MCF 10A (cell line): Measurements from ENCODE around the gene TMEM203. TPM values are rescaled to one million over a fixed set of nuclear protein-coding genes. Genes with fewer than 3 reads are reported as not detected.

Experiments
- BruUV-seq: library from RNA; stranded (reverse); fragments of 400-500 nt; replicated peaks from 2 replicates; lab custom pipeline; 2021; lab: Mats Ljungman, UMichigan
- CTCF ChIA-PET: fragments of 300-600 bp; sonication (Branson Sonifier 250); formaldehyde crosslinking; extraction: SDS; loops from one replicate; lab custom pipeline; 2021; ENCODE audit warnings: antibody characterized with exemption, inconsistent platforms; lab: Yijun Ruan, JAX
- POLR2A ChIA-PET: fragments of 300-600, 350-650 bp; sonication (Branson Sonifier 250); formaldehyde crosslinking; extraction: SDS; loops from one replicate; lab custom pipeline; 2020; ENCODE audit warnings: antibody characterized with exemption, inconsistent platforms; lab: Yijun Ruan, JAX
- DNase-seq: peaks from one replicate; pipeline ENCODE4 v3.0.0-alpha.2; 2018; ENCODE audit not compliant: unreplicated experiment
- H3K27ac Mint-ChIP-seq: one replicate; pipeline ENCODE4 v1.8.0; 2022; ENCODE audit warnings: mild to moderate bottlenecking, low read depth, mixed read lengths; ENCODE audit not compliant: unreplicated experiment
- H3K27me3 Mint-ChIP-seq: one replicate; pipeline ENCODE4 v1.8.0; 2022; ENCODE audit warnings: mixed read lengths; ENCODE audit not compliant: insufficient read depth, unreplicated experiment
- H3K36me3 Mint-ChIP-seq: one replicate; pipeline ENCODE4 v1.8.0; 2022; ENCODE audit warnings: mild to moderate bottlenecking, moderate library complexity, mixed read lengths; ENCODE audit not compliant: insufficient read depth, unreplicated experiment
- H3K4me1 Mint-ChIP-seq: one replicate; pipeline ENCODE4 v1.8.0; 2022; ENCODE audit warnings: mixed read lengths; ENCODE audit not compliant: insufficient read depth, unreplicated experiment
- H3K4me3 Mint-ChIP-seq: one replicate; pipeline ENCODE4 v1.8.0; 2022; ENCODE audit warnings: mild to moderate bottlenecking, moderate library complexity, mixed read lengths; ENCODE audit not compliant: unreplicated experiment
- H3K9me3 Mint-ChIP-seq: one replicate; pipeline ENCODE4 v1.8.0; 2022; ENCODE audit warnings: mixed read lengths; ENCODE audit not compliant: unreplicated experiment
- CTCF ChIP-seq: fragments of 200-600 bp; IDR thresholded peaks from one replicate; pipeline ENCODE4 v1.8.0; 2022; ENCODE audit warnings: antibody characterized with exemption, mild to moderate bottlenecking; ENCODE audit not compliant: unreplicated experiment
- intact Hi-C: fragments of 100-400 bp; cut with micrococcal nuclease; formaldehyde crosslinking; loops from 2 replicates; pipeline ENCODE4 v1.14.1; 2022
- total RNA-seq: library from RNA; stranded (reverse); gene quantifications from 2 replicates; pipeline ENCODE4 v1.2.3, GENCODE V29; 2022

The TMEM203 gene
- total RNA-seq, 1 experiment from 2014 or later = 31.4 TPM

GRCh38 chr9:137183980-137184595 lies 21.4 kb downstream of the TMEM203 start:
- H3K36me3 Mint-ChIP-seq = peaks cover 21% of the 10 kb centered on the region
- intact Hi-C loops = no loop called here

GRCh38 chr9:137182836-137183235 lies 22.6 kb downstream of the TMEM203 start:
- ChIA-PET POLR2A (interaction anchor here (1.0 kb wide), 1 partner anchor 18 kb away, joined by 3 read pairs; no protein-coding TSS in a partner anchor), CTCF (interaction anchor here (0.6 kb wide), 1 partner anchor 92 kb away, joined by 4 read pairs; no protein-coding TSS in a partner anchor)
- intact Hi-C loops = no loop called here
- no peak for TF ChIP-seq CTCF
- Mint-ChIP-seq H3K4me1 (peaks cover 4% of the 10 kb centered on the region), H3K36me3 (peaks cover 25% of the 10 kb centered on the region), H3K27ac (no peak overlapping the region), H3K4me3 (no peak overlapping the region), H3K27me3 (no peaks in the 10 kb centered on the region), H3K9me3 (no peaks in the 10 kb centered on the region)
- BruUV-seq = no TSS peak
- DNase-seq = no peak

More at GRCh38 chr9:137183980-137184595, 21.4 kb downstream of the TMEM203 start:
- no peaks in the 10 kb centered on the region for H3K27me3 Mint-ChIP-seq
- BruUV-seq = no TSS peak
- no peak overlapping the region for H3K27ac Mint-ChIP-seq
- H3K9me3 Mint-ChIP-seq = no peaks in the 10 kb centered on the region
- peaks cover 7% of the 10 kb centered on the region for H3K4me1 Mint-ChIP-seq
- H3K4me3 Mint-ChIP-seq = no peak overlapping the region
- DNase-seq = no peak
- ChIA-PET POLR2A (interaction anchor here (1.0 kb wide), 1 partner anchor 17 kb away, joined by 3 read pairs; no protein-coding TSS in a partner anchor), CTCF (no interaction called here)
- TF ChIP-seq CTCF = no peak

GRCh38 chr9:137181680-137182079 lies 23.8 kb downstream of the TMEM203 start:
- POLR2A ChIA-PET = interaction anchor here (0.6 to 2.0 kb wide), 2 partner anchors 8 to 52 kb away, joined by 3 to 6 read pairs; no protein-coding TSS in a partner anchor
- CTCF ChIA-PET = interaction anchor here (0.6 kb wide), 1 partner anchor 64 kb away, joined by 3 read pairs; no protein-coding TSS in a partner anchor
- Mint-ChIP-seq H3K4me3 (no peak overlapping the region), H3K36me3 (peaks cover 25% of the 10 kb centered on the region), H3K27me3 (no peaks in the 10 kb centered on the region), H3K4me1 (peaks cover under 1% of the 10 kb centered on the region), H3K9me3 (no peaks in the 10 kb centered on the region), H3K27ac (no peak overlapping the region)
- TF ChIP-seq CTCF = no peak
- intact Hi-C loops = no loop called here
- BruUV-seq = no TSS peak
- no peak for DNase-seq

GRCh38 chr9:137180491-137180890 lies 25.0 kb downstream of the TMEM203 start:
- Mint-ChIP-seq H3K9me3 (no peaks in the 10 kb centered on the region), H3K4me1 (no peaks in the 10 kb centered on the region), H3K27ac (no peak overlapping the region), H3K36me3 (peaks cover 25% of the 10 kb centered on the region), H3K27me3 (no peaks in the 10 kb centered on the region), H3K4me3 (no peak overlapping the region)
- POLR2A ChIA-PET = interaction anchor here (2.0 kb wide), 1 partner anchor 51 kb away, joined by 6 read pairs; no protein-coding TSS in a partner anchor
- DNase-seq = no peak
- no peak for TF ChIP-seq CTCF
- no TSS peak for BruUV-seq
- intact Hi-C loops = no loop called here
- CTCF ChIA-PET = no interaction called here
